ENCODE measurements around the gene IRAK1. TPM values are rescaled to one million over a fixed set of nuclear protein-coding genes. Genes with fewer than 3 reads are reported as not detected.

The IRAK1 gene
- total RNA-seq, 1 experiment from 2014 or later: 92.3 TPM

GRCh38 chrX:153966283-153966688 is 53.4 kb downstream of the IRAK1 start:
- ChIA-PET CTCF (no interaction called here), RAD21 (ENCODE audit: low non-redundant PET in 1 of 2, low total read pairs in 2 of 2, uncharacterized antibody in 2 of 2, unreplicated experiment in 2 of 2) (no interaction called here), POLR2A (no interaction called here)
- intact Hi-C loops (cut with micrococcal nuclease): no loop called here
- TF ChIP-seq ZNF274 (IDR thresholded peaks at IDR 0.05; ENCODE audit: low read depth, low read length) (no peak), RAD21 (IDR thresholded peaks at IDR 0.05; ENCODE audit: low read depth) (no peak), SIN3A (IDR thresholded peaks at IDR 0.05; ENCODE audit: low read depth) (no peak), JUND (IDR thresholded peaks at IDR 0.05) (no peak), FOSL1 (IDR thresholded peaks at IDR 0.05; ENCODE audit: low read depth) (no peak), POLR2AphosphoS5 (IDR thresholded peaks at IDR 0.05; ENCODE audit: low read depth, low read length) (no peak), YY1 (IDR thresholded peaks at IDR 0.05; ENCODE audit: extremely low read depth, insufficient replicate concordance, low read depth, low read length) (no peak)
- TF ChIP-seq, protein P1, sequence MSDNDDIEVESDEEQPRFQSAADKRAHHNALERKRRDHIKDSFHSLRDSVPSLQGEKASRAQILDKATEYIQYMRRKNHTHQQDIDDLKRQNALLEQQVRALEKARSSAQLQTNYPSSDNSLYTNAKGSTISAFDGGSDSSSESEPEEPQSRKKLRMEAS (IDR thresholded peaks at IDR 0.05): no peak
- Histone ChIP-seq H3K4me2 (ENCODE audit: low read length) (no peak overlapping the region), H3K27me3 (ENCODE audit: insufficient read depth, low read length) (no peaks in the 10 kb centered on the region), H3K9ac (ENCODE audit: low read length) (no peak overlapping the region), H3K79me2 (ENCODE audit: insufficient read depth, low read length) (peaks cover 97% of the 10 kb centered on the region), H3K36me3 (ENCODE audit: control insufficient read depth in 1 of 2, insufficient read depth in 2 of 2, low read length in 2 of 2) (peaks cover 7 to 22% of the 10 kb centered on the region in 2 experiments; a peak in 3 of 4 replicates), H3K4me3 (replicated peaks in 1 of 2; ENCODE audit: low read depth in 1 of 2, low read length in 2 of 2) (no peak overlapping the region), H3K4me1 (ENCODE audit: control insufficient read depth in 1 of 2, insufficient read depth in 2 of 2, low read length in 2 of 2) (peaks cover 7 to 13% of the 10 kb centered on the region in 2 experiments; a peak in 3 of 4 replicates), H3K9me3 (ENCODE audit: control insufficient read depth in 1 of 2, insufficient read depth in 1 of 2, low read depth in 1 of 2, low read length in 2 of 2) (no peaks in the 10 kb centered on the region), H3K9me2 (ENCODE audit: insufficient read depth) (no peaks in the 10 kb centered on the region), H4K20me1 (ENCODE audit: insufficient read depth) (no peaks in the 10 kb centered on the region), H3K27ac (ENCODE audit: low read depth, low read length) (no peak overlapping the region), H2AFZ (ENCODE audit: low read depth, low read length, poor library complexity, severe bottlenecking) (no peak overlapping the region)
- BruUV-seq (replicated peaks): no TSS peak
- no peak for ATAC-seq
- DNase-seq (ENCODE audit: low read depth, low spot score): no peak

GRCh38 chrX:153965406-153965805 is 54.3 kb downstream of the IRAK1 start:
- peaks cover 92% of the 10 kb centered on the region for H3K79me2 ChIP-seq (ENCODE audit: insufficient read depth, low read length)
- ChIA-PET RAD21 (ENCODE audit: low non-redundant PET in 1 of 2, low total read pairs in 2 of 2, uncharacterized antibody in 2 of 2, unreplicated experiment in 2 of 2) (no interaction called here), POLR2A (no interaction called here), CTCF (no interaction called here)
- H3K4me3 ChIP-seq (replicated peaks in 1 of 2; ENCODE audit: low read depth in 1 of 2, low read length in 2 of 2): no peak overlapping the region
- H3K27me3 ChIP-seq (ENCODE audit: insufficient read depth, low read length): no peaks in the 10 kb centered on the region
- peaks cover 7 to 13% of the 10 kb centered on the region in 2 experiments; a peak in 3 of 4 replicates for H3K4me1 ChIP-seq (ENCODE audit: control insufficient read depth in 1 of 2, insufficient read depth in 2 of 2, low read length in 2 of 2)
- no peak overlapping the region for H2AFZ ChIP-seq (ENCODE audit: low read depth, low read length, poor library complexity, severe bottlenecking)
- no peaks in the 10 kb centered on the region for H3K9me2 ChIP-seq (ENCODE audit: insufficient read depth)
- H3K36me3 ChIP-seq (ENCODE audit: control insufficient read depth in 1 of 2, insufficient read depth in 2 of 2, low read length in 2 of 2): peaks cover 9 to 22% of the 10 kb centered on the region in 2 experiments; a peak in 3 of 4 replicates
- H3K4me2 ChIP-seq (ENCODE audit: low read length): no peak overlapping the region
- H4K20me1 ChIP-seq (ENCODE audit: insufficient read depth): no peaks in the 10 kb centered on the region
- intact Hi-C loops (cut with micrococcal nuclease): no loop called here
- no peaks in the 10 kb centered on the region for H3K9me3 ChIP-seq (ENCODE audit: control insufficient read depth in 1 of 2, insufficient read depth in 1 of 2, low read depth in 1 of 2, low read length in 2 of 2)
- no TSS peak for BruUV-seq (replicated peaks)
- H3K9ac ChIP-seq (ENCODE audit: low read length): no peak overlapping the region
- H3K27ac ChIP-seq (ENCODE audit: low read depth, low read length): no peak overlapping the region
- no peak for ATAC-seq
- DNase-seq (ENCODE audit: low read depth, low spot score): no peak
- TF ChIP-seq REST (IDR thresholded peaks at IDR 0.05; ENCODE audit: low read depth) (no peak), SRF (IDR thresholded peaks at IDR 0.05; ENCODE audit: low read depth) (no peak), SP1 (IDR thresholded peaks at IDR 0.05; ENCODE audit: low read depth) (no peak), ZNF274 (IDR thresholded peaks at IDR 0.05; ENCODE audit: low read depth, low read length) (no peak), JUND (IDR thresholded peaks at IDR 0.05) (no peak), CBX3 (IDR thresholded peaks at IDR 0.05; ENCODE audit: low read depth) (no peak), CTCF (IDR thresholded peaks at IDR 0.05 in 2 of 3, conservative IDR thresholded peaks at IDR 0.05 in 1 of 3; ENCODE audit: borderline replicate concordance in 1 of 3, insufficient read depth in 1 of 3, low read depth in 2 of 3, low read length in 2 of 3) (no peak), ATF3 (IDR thresholded peaks at IDR 0.05) (no peak)
- TF ChIP-seq, protein P1 (IDR thresholded peaks at IDR 0.05): no peak
